HG02973 (cell line): ENCODE results near the gene FGF12.
A peak's percentile ranks its signal among the peaks of the same experiment; 100 is the strongest.

Experiments used
- ATAC-seq: cut with Tn5 transposase; IDR thresholded peaks from one replicate; pipeline ENCODE4 v1.9.1; 2021; ENCODE audit warnings: moderate library complexity; ENCODE audit not compliant: unreplicated experiment

The FGF12 gene

GRCh38 chr3:192501401-192501800 is 225.9 kb downstream of the FGF12 start:
- no peak for ATAC-seq

- ATAC-seq: no peak
Measured at GRCh38 chr3:192496905-192497587, 230.3 kb downstream of the FGF12 start.

- ATAC-seq: peak; percentile 62
Measured at GRCh38 chr3:192494174-192494573, 233.2 kb downstream of the FGF12 start.

GRCh38 chr3:192490720-192491119 is 236.6 kb downstream of the FGF12 start:
- ATAC-seq: no peak

- no peak for ATAC-seq
Measured at GRCh38 chr3:192489579-192489978, 237.8 kb downstream of the FGF12 start.

- no peak for ATAC-seq
Measured at GRCh38 chr3:192487033-192487432, 240.3 kb downstream of the FGF12 start.

- no peak for ATAC-seq
Measured at GRCh38 chr3:192482809-192483208, 244.5 kb downstream of the FGF12 start.

- no peak for ATAC-seq
Measured at GRCh38 chr3:192482391-192482790, 244.9 kb downstream of the FGF12 start.

- no peak for ATAC-seq
Measured at GRCh38 chr3:192481638-192482037, 245.7 kb downstream of the FGF12 start.

GRCh38 chr3:192467230-192468140 is 259.9 kb downstream of the FGF12 start:
- peak; percentile 89 for ATAC-seq

- ATAC-seq: no peak
Measured at GRCh38 chr3:192449036-192449435, 278.3 kb downstream of the FGF12 start.

- ATAC-seq: no peak
Measured at GRCh38 chr3:192445770-192446644, 281.3 kb downstream of the FGF12 start.

- no peak for ATAC-seq
Measured at GRCh38 chr3:192444791-192445106, 282.6 kb downstream of the FGF12 start.

GRCh38 chr3:192444096-192444790 is 283.1 kb downstream of the FGF12 start:
- peak; percentile 94 for ATAC-seq

GRCh38 chr3:192435241-192435640 is 292.1 kb downstream of the FGF12 start:
- no peak for ATAC-seq

GRCh38 chr3:192434186-192434585 is 293.2 kb downstream of the FGF12 start:
- ATAC-seq: no peak

- ATAC-seq: no peak
Measured at GRCh38 chr3:192433704-192434103, 293.6 kb downstream of the FGF12 start.

- ATAC-seq: no peak
Measured at GRCh38 chr3:192422997-192423342, 304.4 kb downstream of the FGF12 start.

- ATAC-seq: no peak
Measured at GRCh38 chr3:192422321-192422996, 304.9 kb downstream of the FGF12 start.

GRCh38 chr3:192419312-192419711 is 308.0 kb downstream of the FGF12 start:
- no peak for ATAC-seq
